CD4-positive, CD25-positive, alpha-beta regulatory T cell (primary cell): ENCODE results near the gene ANKRD11. TPM values are rescaled to one million over a fixed set of nuclear protein-coding genes. Genes with fewer than 3 reads are reported as not detected.

Source experiments
- ATAC-seq, 2 donors: fragments of 150-1000 bp; cut with Tn5 transposase; one replicate each; pipeline ENCODE4 v1.10.0; 2021; ENCODE audit warnings: low read depth in 2 of 2, moderate number of reproducible peaks in 2 of 2, moderate library complexity in 1 of 2
- DNase-seq, 3 donors: peaks; one replicate each; pipeline versions ENCODE4 v3.0.0 to v3.0.0-alpha.2; 2012 to 2022; ENCODE audit warnings: mixed read lengths in 1 of 3
- H3K27ac ChIP-seq: one replicate; pipeline ENCODE4 v1.7.0; 2013; ENCODE audit warnings: mild to moderate bottlenecking, low read length; ENCODE audit not compliant: insufficient read depth, poor library complexity, severe bottlenecking
- H3K27me3 ChIP-seq: one replicate; pipeline ENCODE4 v1.7.0; 2013; ENCODE audit warnings: low read length; ENCODE audit not compliant: control insufficient read depth, insufficient read depth
- H3K36me3 ChIP-seq: one replicate; pipeline ENCODE4 v1.7.0; 2013; ENCODE audit warnings: mild to moderate bottlenecking, low read length, moderate library complexity; ENCODE audit not compliant: control insufficient read depth, insufficient read depth
- H3K4me1 ChIP-seq: 2 replicates; pipeline ENCODE4 v1.7.0; 2013; ENCODE audit warnings: mild to moderate bottlenecking, low read length; ENCODE audit not compliant: insufficient read depth, control insufficient read depth, poor library complexity, severe bottlenecking
- H3K4me3 ChIP-seq: one replicate; pipeline ENCODE4 v1.7.0; 2013; ENCODE audit warnings: low read depth, mild to moderate bottlenecking, low read length, moderate library complexity
- H3K9me3 ChIP-seq, 2 experiments: 1 replicate in 1 of 2; 2 replicates in 1 of 2; pipeline ENCODE4 v1.7.0; 2013; ENCODE audit warnings: low read length in 2 of 2, mild to moderate bottlenecking in 1 of 2, moderate library complexity in 1 of 2; ENCODE audit not compliant: control insufficient read depth in 2 of 2
- H3K27ac Mint-ChIP-seq, 3 donors: one replicate each; pipeline ENCODE4 v1.8.0; 2020 to 2022; ENCODE audit warnings: mild to moderate bottlenecking in 3 of 3, mixed read lengths in 3 of 3, moderate library complexity in 2 of 3
- H3K27me3 Mint-ChIP-seq: one replicate; pipeline ENCODE4 v1.8.0; 2022; ENCODE audit warnings: mild to moderate bottlenecking, mixed read lengths
- H3K36me3 Mint-ChIP-seq: one replicate; pipeline ENCODE4 v1.8.0; 2020; ENCODE audit warnings: mixed read lengths
- H3K4me1 Mint-ChIP-seq, 4 donors: one replicate each; pipeline ENCODE4 v1.8.0; 2020 to 2022; ENCODE audit warnings: mixed read lengths in 4 of 4, mild to moderate bottlenecking in 1 of 4
- H3K4me3 Mint-ChIP-seq, 4 donors: one replicate each; pipeline ENCODE4 v1.8.0; 2020 to 2022; ENCODE audit warnings: mild to moderate bottlenecking in 4 of 4, mixed read lengths in 4 of 4, moderate library complexity in 3 of 4
- H3K9me3 Mint-ChIP-seq, 7 donors: one replicate each; pipeline ENCODE4 v1.8.0; 2020 to 2022; ENCODE audit warnings: mixed read lengths in 7 of 7, mild to moderate bottlenecking in 3 of 7, moderate library complexity in 2 of 7
- polyA plus RNA-seq, 4 donors: library from polyadenylated mRNA; unstranded; fragments of 300-500 nt; fragmentation: Illumina TruSeq; gene quantifications; one replicate each; pipeline ENCODE4 v1.2.3, GENCODE V29; 2021
- total RNA-seq: library from RNA; stranded (reverse); gene quantifications from one replicate; pipeline ENCODE4 v1.2.3, GENCODE V29; 2022

ANKRD11 gene
- total and polyA plus RNA-seq, 5 donors from 2014 or later = 8.7 to 323 (median 18.6) TPM

DNA sequence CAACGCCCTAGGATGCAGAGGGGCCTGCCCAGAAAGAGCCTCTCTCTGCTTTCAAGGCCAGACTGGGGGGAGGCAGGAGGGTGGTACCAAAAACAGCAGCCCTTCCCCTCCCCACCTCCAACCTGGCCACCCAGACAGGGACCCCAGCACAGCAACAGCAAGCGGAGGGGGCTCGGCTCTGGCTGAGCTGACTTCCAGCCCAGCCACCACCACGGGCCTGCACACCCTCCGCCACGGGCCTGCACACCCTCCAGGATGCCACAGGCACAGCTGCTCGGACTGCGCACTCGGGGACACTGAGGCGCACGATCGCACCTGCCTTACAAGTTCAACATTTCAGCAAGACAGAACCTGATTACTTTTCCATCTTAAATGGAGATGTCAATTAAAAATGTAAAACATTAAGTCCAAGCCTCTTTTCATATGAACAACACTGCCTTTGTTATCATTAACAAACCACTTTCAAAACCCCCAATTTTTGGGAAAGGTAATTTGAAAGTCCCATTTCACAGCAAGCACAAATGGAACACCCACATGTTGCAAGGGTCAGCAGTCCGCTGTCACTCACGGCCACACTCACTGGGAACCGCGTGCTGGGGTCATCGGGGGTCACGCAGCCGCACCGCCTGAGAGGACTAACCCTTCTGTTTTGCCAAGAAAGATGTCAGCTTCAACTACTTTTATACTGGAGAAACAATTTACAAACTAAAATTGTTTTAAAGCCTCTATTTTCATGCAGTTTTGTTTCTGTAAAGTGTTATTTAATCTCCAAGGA, 76.4 kb downstream of the ANKRD11 start:
- Mint-ChIP-seq H3K27me3 (no peaks in the 10 kb centered on the region), H3K9me3 (no peaks in the 10 kb centered on the region), H3K4me1 (peaks cover 13 to 84% (median 60%) of the 10 kb centered on the region in 4 donors), H3K27ac (peak overlapping the region; percentile 49 to 82 (median 82)), H3K4me3 (peak overlapping the region; percentile 26 to 76 (median 66)), H3K36me3 (peaks cover 10% of the 10 kb centered on the region)
- DNase-seq (no peak), ATAC-seq (no peak)
- Histone ChIP-seq H3K4me1 (peaks cover 76% of the 10 kb centered on the region), H3K36me3 (peaks cover 23% of the 10 kb centered on the region), H3K9me3 (no peaks in the 10 kb centered on the region), H3K27ac (peak overlapping the region; percentile 39), H3K27me3 (no peaks in the 10 kb centered on the region), H3K4me3 (no peak overlapping the region)

DNA sequence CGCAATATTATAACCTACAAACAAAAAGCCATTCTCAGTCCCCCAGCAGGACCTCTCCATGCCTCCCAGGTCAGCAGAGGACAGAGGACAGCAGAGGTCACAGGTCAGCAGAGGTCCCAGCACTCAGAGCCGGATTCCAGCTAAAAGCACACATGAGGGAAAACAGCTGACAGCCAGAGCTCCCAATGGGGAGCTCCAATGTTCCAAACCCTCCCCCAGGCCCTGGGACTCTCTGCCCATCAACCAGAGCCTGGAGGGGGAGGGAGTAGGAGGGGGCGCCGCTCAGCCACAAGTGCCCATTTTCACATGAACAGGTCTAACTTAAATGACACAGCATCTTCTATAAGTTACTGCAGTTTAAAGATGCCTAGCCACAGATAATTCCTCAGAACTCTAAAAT, 77.5 kb downstream of the ANKRD11 start:
- DNase-seq = no peak
- H3K27ac Mint-ChIP-seq = peak overlapping the region; percentile 85 to 93 (median 86)

DNA sequence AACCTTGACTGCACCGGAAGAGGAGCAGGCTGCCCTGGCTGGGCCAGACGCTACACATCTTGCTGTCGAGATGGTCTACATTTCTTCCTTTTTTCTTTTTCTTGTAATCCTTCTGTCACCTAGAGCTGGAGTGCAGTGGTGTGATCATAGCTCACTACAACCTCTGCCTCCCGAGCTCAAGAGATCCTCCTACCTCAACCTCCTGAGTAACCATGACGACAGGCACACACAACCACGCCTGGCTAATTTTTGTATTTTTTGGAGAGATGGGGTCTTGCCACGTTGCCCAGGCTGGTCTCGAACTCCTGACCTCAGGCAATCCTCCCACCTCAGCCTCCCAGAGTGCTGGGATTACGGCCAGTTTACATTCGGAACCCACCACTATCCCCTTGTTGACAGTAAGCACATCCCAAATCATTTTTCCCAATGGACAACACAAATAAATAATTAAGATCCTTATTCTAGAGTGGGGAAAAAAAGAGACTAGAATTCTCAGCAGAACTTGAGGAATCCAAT, 79.0 kb downstream of the ANKRD11 start:
- no peaks in the 10 kb centered on the region for H3K27me3 ChIP-seq
- no peaks in the 10 kb centered on the region for H3K9me3 ChIP-seq
- H3K36me3 Mint-ChIP-seq = no peaks in the 10 kb centered on the region
- peak overlapping the region; percentile 87 to 96 (median 89) for H3K27ac Mint-ChIP-seq
- no peaks in the 10 kb centered on the region for H3K9me3 Mint-ChIP-seq
- peaks cover 25 to 88% (median 64%) of the 10 kb centered on the region in 4 donors for H3K4me1 Mint-ChIP-seq
- H3K36me3 ChIP-seq = peaks cover 11% of the 10 kb centered on the region
- peak overlapping the region; percentile 29 to 90 (median 77) for H3K4me3 Mint-ChIP-seq
- H3K27me3 Mint-ChIP-seq = no peaks in the 10 kb centered on the region
- peak overlapping the region; percentile 91 for H3K27ac ChIP-seq
- ATAC-seq = no peak
- no peak for DNase-seq
- peaks cover 83% of the 10 kb centered on the region for H3K4me1 ChIP-seq
- peak overlapping the region; percentile 44 for H3K4me3 ChIP-seq

More for the DNA sequence above, 77.5 kb downstream of the ANKRD11 start:
- H3K4me1 Mint-ChIP-seq = peaks cover 15 to 86% (median 63%) of the 10 kb centered on the region in 4 donors
- Histone ChIP-seq H3K9me3 (no peaks in the 10 kb centered on the region), H3K4me3 (no peak overlapping the region), H3K4me1 (peaks cover 80% of the 10 kb centered on the region), H3K27ac (peak overlapping the region; percentile 51), H3K27me3 (no peaks in the 10 kb centered on the region), H3K36me3 (peaks cover 17% of the 10 kb centered on the region)
- H3K4me3 Mint-ChIP-seq = peak overlapping the region in 3 of 4 donors; percentile 15 to 46 (median 44)
- H3K27me3 Mint-ChIP-seq = no peaks in the 10 kb centered on the region
- H3K36me3 Mint-ChIP-seq = peaks cover 6% of the 10 kb centered on the region
- no peak for ATAC-seq
- no peaks in the 10 kb centered on the region for H3K9me3 Mint-ChIP-seq

DNA sequence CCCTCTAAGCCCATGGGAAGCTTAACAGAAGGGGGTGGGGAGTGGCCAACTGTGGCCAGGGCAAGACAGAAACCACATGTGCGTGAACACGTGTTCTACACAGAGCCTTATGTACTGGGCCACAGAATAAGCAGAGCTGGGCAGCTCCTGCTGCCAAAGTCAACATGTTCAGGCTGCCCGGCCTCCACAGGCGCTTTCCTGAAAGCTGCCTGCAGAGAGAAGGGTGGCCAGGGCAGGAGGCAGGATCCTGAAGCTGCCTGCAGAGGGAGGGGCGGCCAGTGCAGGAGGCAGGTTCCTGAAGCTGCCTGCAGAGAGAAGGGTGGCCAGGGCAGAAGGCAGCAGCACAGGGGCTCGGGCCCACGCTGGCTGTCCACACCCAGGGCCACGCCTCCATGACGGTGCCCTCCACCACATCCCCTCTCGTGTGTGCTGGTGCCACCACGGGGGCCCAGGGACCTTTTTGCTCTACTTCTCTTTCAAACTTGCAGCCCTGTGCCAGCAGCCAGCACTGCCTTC, 79.5 kb downstream of the ANKRD11 start:
- H3K36me3 Mint-ChIP-seq = no peaks in the 10 kb centered on the region
- no peaks in the 10 kb centered on the region for H3K27me3 ChIP-seq
- H3K36me3 ChIP-seq = peaks cover 6% of the 10 kb centered on the region
- H3K27ac ChIP-seq = peak overlapping the region; percentile 91
- peak overlapping the region; percentile 41 for H3K4me3 ChIP-seq
- H3K9me3 Mint-ChIP-seq = no peaks in the 10 kb centered on the region
- H3K27me3 Mint-ChIP-seq = no peaks in the 10 kb centered on the region
- ATAC-seq (peak; percentile 14 to 24), DNase-seq (peak; percentile 16 to 52 (median 37))
- peaks cover 25 to 88% (median 65%) of the 10 kb centered on the region in 4 donors for H3K4me1 Mint-ChIP-seq
- H3K4me3 Mint-ChIP-seq = peak overlapping the region; percentile 45 to 90 (median 77)
- no peaks in the 10 kb centered on the region for H3K9me3 ChIP-seq
- H3K27ac Mint-ChIP-seq = peak overlapping the region; percentile 87 to 96 (median 95)
- peaks cover 88% of the 10 kb centered on the region for H3K4me1 ChIP-seq

DNA sequence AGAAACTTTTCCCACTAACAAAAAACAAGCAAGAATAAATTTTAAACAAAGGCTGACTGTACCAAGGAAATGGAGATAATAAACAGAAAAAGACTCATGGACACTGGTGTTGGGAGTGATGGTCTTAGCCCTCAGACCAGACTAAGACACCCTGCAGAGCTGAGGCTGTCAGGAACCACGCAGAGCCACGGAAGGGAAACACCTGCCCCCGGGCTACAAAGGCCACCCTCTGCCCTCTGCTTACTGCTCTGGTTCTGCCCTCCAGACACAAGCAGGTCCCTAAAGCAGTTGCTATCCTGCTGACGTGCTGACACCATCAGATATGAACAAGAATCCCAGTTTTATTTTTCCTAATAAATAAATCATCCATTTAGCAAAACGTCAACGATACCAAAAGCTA, 80.0 kb downstream of the ANKRD11 start:
- peak overlapping the region; percentile 41 for H3K4me3 ChIP-seq
- peaks cover 94% of the 10 kb centered on the region for H3K4me1 ChIP-seq
- peak overlapping the region; percentile 91 for H3K27ac ChIP-seq

DNA sequence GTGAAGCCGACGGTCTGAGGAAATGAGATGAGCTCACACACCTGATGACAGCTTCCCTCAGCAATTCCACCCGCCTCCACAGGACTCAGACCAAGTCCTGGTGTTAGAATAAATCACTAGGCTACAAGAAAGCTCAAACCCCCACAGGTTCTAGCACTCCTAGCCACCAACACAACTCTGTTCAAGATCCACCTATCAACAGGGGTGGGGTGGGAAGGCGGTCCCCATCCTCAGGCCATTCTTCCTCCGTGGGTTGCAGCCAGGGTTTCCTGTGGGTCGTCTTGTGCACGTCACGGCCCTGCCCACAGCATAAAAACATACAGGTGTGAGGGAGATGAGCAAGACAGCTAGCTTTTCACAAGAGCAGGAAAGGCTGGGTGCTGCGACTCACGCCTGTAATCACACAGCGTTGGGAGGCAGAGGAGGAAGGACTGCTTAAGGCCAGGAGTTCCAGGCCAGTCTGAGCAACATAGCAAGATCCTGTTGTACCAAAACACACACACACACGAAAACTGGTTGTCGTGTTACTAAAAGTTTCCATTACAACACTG, 81.1 kb downstream of the ANKRD11 start:
- peak overlapping the region; percentile 64 for H3K4me3 ChIP-seq
- Mint-ChIP-seq H3K4me3 (peak overlapping the region; percentile 35 to 86 (median 82)), H3K27ac (peak overlapping the region; percentile 90 to 96 (median 95)), H3K4me1 (peaks cover 29 to 90% (median 65%) of the 10 kb centered on the region in 4 donors), H3K9me3 (no peaks in the 10 kb centered on the region), H3K36me3 (no peaks in the 10 kb centered on the region), H3K27me3 (no peaks in the 10 kb centered on the region)
- no peaks in the 10 kb centered on the region for H3K27me3 ChIP-seq
- H3K36me3 ChIP-seq = peaks cover 2% of the 10 kb centered on the region
- peaks cover 99% of the 10 kb centered on the region for H3K4me1 ChIP-seq
- peak; percentile 71 to 82 (median 79) for DNase-seq
- peak; percentile 74 to 75 for ATAC-seq
- no peaks in the 10 kb centered on the region for H3K9me3 ChIP-seq
- H3K27ac ChIP-seq = peak overlapping the region; percentile 91

More for the DNA sequence above, 80.0 kb downstream of the ANKRD11 start:
- Histone ChIP-seq H3K9me3 (no peaks in the 10 kb centered on the region), H3K36me3 (peaks cover 5% of the 10 kb centered on the region), H3K27me3 (no peaks in the 10 kb centered on the region)
- H3K4me1 Mint-ChIP-seq = peaks cover 25 to 88% (median 63%) of the 10 kb centered on the region in 4 donors
- peak overlapping the region; percentile 43 to 96 (median 95) for H3K27ac Mint-ChIP-seq
- no peaks in the 10 kb centered on the region for H3K36me3 Mint-ChIP-seq
- H3K9me3 Mint-ChIP-seq = no peaks in the 10 kb centered on the region
- peak overlapping the region; percentile 45 to 90 (median 73) for H3K4me3 Mint-ChIP-seq
- DNase-seq (no peak), ATAC-seq (no peak)
- H3K27me3 Mint-ChIP-seq = no peaks in the 10 kb centered on the region

DNA sequence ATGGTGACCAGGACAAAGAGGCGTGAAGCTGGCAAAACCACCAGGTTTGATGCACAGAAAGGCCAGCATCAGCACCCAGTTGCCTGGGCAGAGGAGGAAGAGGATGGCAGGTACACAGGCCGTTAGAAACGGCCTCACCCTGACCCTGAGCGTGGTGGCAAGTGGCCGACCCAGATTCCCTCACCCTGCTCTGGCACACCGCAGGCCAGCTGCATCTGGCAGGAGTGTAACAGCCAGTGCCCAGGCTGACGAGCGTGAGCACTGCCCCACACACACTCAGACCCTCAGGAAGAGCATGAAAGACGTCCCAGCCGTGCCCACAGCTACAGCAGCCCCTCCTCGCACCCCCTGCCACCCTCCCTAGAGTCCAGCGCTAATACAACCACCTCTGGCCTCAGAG, 82.0 kb downstream of the ANKRD11 start:
- no peak for ATAC-seq
- Histone ChIP-seq H3K36me3 (no peaks in the 10 kb centered on the region), H3K4me3 (peak overlapping the region; percentile 26), H3K4me1 (peaks cover 99% of the 10 kb centered on the region), H3K9me3 (no peaks in the 10 kb centered on the region), H3K27ac (peak overlapping the region; percentile 91), H3K27me3 (no peaks in the 10 kb centered on the region)
- Mint-ChIP-seq H3K9me3 (no peaks in the 10 kb centered on the region), H3K4me3 (peak overlapping the region; percentile 82 to 89 (median 84)), H3K27ac (peak overlapping the region; percentile 90 to 96 (median 95)), H3K36me3 (no peaks in the 10 kb centered on the region), H3K4me1 (peaks cover 39 to 93% (median 71%) of the 10 kb centered on the region in 4 donors), H3K27me3 (no peaks in the 10 kb centered on the region)
- DNase-seq = no peak
